ENCODE data around the gene CSAG3.
"Not testable (repeated sequence)": the region's sequence is repeated elsewhere in the genome, so short reads cannot be mapped to it uniquely, and the experiment has no call there.

- not testable (repeated sequence) for TF ChIP-seq CTCF, POLR2A (IDR thresholded peaks at IDR 0.05)
These were observed 526 bp downstream of the CSAG3 start for GRCh38 chrX:152759544-152759943.
